ENCODE measurements around the gene RNF208.

DNA sequence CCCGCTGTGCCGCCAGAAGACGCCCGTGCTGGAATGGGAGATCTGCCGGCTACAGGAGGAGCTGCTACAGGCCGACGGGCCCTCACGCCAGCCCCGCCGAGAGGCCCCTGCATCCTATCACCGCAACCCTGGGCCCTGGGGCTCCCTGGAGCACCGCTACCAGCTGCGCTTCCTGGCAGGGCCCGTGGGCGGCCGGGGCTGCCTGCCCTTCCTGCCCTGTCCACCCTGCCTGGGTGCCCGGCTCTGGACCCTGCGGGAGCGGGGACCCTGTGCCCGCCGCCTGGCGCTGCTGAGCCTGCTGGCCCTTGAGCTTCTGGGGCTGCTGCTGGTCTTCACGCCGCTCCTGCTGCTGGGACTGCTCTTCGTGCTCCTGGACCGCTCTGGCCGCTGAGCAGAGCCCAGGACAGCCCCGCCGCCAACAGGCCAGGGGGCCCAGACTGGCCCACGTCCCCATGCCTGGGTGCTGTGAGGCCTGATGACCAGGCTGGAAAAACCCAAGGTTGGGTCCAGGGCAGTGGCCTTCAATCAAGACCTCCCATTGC, 3.8 kb downstream of the RNF208 start:
- no peak for TF ChIP-seq EZH2 (IDR thresholded peaks at IDR 0.05; ENCODE audit: insufficient read depth, poor library complexity, severe bottlenecking)
- TF ChIP-seq EZH2phosphoT487 (IDR thresholded peaks at IDR 0.05; ENCODE audit: insufficient read depth, low read depth): no peak

All from GM23248 (cell line).